ENCODE measurements around the gene CDC42EP4.

The CDC42EP4 gene

GRCh38 chr17:73282629-73283028 lies 29.2 kb downstream of the CDC42EP4 start:
- Mint-ChIP-seq H3K9me3 (no peaks in the 10 kb centered on the region), H3K4me1 (ENCODE audit: low read depth in 2 of 2) (no peaks in the 10 kb centered on the region), H3K27ac (no peak overlapping the region), H3K27me3 (peaks cover 19 to 26% of the 10 kb centered on the region in 2 donors), H3K4me3 (no peak overlapping the region), H3K36me3 (ENCODE audit: insufficient read depth) (no peaks in the 10 kb centered on the region)
- no peak for DNase-seq
- ATAC-seq (replicated peaks) = no peak

GRCh38 chr17:73281928-73282327 lies 29.9 kb downstream of the CDC42EP4 start:
- H3K9me3 Mint-ChIP-seq = no peaks in the 10 kb centered on the region
- no peak overlapping the region for H3K4me3 Mint-ChIP-seq
- H3K36me3 Mint-ChIP-seq (ENCODE audit: insufficient read depth) = no peaks in the 10 kb centered on the region
- no peak overlapping the region for H3K27ac Mint-ChIP-seq
- H3K4me1 Mint-ChIP-seq (ENCODE audit: low read depth in 2 of 2) = no peaks in the 10 kb centered on the region
- peaks cover 19 to 22% of the 10 kb centered on the region in 2 donors for H3K27me3 Mint-ChIP-seq
- ATAC-seq (replicated peaks) (no peak), DNase-seq (no peak)

DNA sequence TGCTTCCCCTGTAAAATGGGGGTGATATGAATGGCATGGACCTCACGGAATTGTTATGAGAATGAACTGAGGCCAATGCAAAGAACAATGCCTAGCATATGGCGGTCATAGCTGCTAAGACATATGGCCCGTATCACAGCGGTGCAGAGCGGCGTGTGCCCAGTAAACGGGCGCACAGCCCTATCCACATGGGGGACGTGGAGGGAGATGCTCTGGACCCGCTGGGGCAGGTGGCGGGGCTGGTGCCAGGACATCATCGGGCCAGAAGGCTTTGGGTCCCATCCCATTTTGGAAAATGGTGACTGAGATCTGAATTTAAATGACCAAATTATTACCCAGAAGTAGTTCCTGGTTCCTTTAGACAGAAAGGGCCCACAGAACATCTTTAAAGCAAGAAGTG lies 31.6 kb downstream of the CDC42EP4 start:
- peaks cover 14 to 15% of the 10 kb centered on the region in 2 donors for H3K27me3 Mint-ChIP-seq
- ATAC-seq (replicated peaks) = no peak
- no peak overlapping the region for H3K27ac Mint-ChIP-seq
- H3K4me3 Mint-ChIP-seq = no peak overlapping the region
- no peaks in the 10 kb centered on the region for H3K36me3 Mint-ChIP-seq (ENCODE audit: insufficient read depth)
- H3K4me1 Mint-ChIP-seq (ENCODE audit: low read depth in 2 of 2) = no peaks in the 10 kb centered on the region
- DNase-seq = no peak
- H3K9me3 Mint-ChIP-seq = no peaks in the 10 kb centered on the region

DNA sequence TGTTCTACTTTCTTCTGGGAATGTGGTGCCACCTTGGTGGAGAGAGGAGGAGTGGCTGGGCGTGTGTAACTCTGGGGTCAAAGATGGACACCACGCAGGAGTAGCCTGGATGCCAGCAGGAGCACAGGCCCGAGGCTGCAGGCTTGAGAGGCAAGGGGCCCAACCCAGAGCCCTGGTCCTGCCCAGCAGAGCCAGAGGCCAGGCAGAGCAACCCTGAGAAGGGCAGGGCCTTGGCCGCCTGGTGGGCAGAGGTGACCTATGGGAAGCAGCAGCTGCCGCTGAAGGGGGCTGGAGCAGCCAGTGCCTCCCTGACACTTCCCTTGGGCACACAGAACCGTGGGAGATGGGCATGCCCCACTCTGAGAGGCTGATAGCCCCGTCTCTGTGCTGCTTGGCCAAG lies 32.1 kb downstream of the CDC42EP4 start:
- no peak overlapping the region for H3K27ac Mint-ChIP-seq
- no peaks in the 10 kb centered on the region for H3K36me3 Mint-ChIP-seq (ENCODE audit: insufficient read depth)
- no peak overlapping the region for H3K4me3 Mint-ChIP-seq
- no peak for ATAC-seq (replicated peaks)
- H3K27me3 Mint-ChIP-seq = peaks cover 14 to 15% of the 10 kb centered on the region in 2 donors
- DNase-seq = no peak
- H3K9me3 Mint-ChIP-seq = no peaks in the 10 kb centered on the region
- no peaks in the 10 kb centered on the region for H3K4me1 Mint-ChIP-seq (ENCODE audit: low read depth in 2 of 2)

- Mint-ChIP-seq H3K27ac (peak overlapping the region in 1 of 2 donors; percentile 32), H3K36me3 (ENCODE audit: insufficient read depth) (no peaks in the 10 kb centered on the region), H3K4me3 (no peak overlapping the region), H3K9me3 (no peaks in the 10 kb centered on the region), H3K27me3 (peaks cover 14 to 15% of the 10 kb centered on the region in 2 donors), H3K4me1 (ENCODE audit: low read depth in 2 of 2) (no peaks in the 10 kb centered on the region)
- DNase-seq (no peak), ATAC-seq (replicated peaks) (no peak)
Observed at GRCh38 chr17:73278465-73279453, 33.0 kb downstream of the CDC42EP4 start.

DNA sequence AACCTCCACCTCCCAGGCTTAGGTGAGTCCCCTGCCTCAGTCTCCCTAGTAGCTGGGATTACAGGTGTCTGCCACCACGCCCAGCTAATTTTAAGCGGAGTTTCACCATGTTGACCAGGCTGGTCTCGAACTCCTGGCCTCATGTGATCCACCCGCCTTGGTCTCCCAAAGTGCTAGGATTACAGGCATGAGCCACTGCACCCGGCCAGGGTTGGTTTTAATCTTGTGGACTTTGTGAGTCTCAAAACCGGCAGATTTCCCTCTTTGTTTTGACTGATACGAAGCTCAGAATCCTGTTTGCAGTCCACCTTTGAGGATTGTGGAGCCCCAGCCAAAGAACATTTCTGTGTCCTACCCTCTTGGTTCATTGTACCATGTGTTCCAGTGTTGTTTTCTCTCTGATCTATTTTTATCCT lies 33.7 kb downstream of the CDC42EP4 start:
- ATAC-seq (replicated peaks) (no peak), DNase-seq (no peak)
- no peaks in the 10 kb centered on the region for H3K36me3 Mint-ChIP-seq (ENCODE audit: insufficient read depth)
- H3K4me1 Mint-ChIP-seq (ENCODE audit: low read depth in 2 of 2) = no peaks in the 10 kb centered on the region
- peaks cover 14 to 15% of the 10 kb centered on the region in 2 donors for H3K27me3 Mint-ChIP-seq
- no peak overlapping the region for H3K4me3 Mint-ChIP-seq
- H3K27ac Mint-ChIP-seq = no peak overlapping the region
- no peaks in the 10 kb centered on the region for H3K9me3 Mint-ChIP-seq

DNA sequence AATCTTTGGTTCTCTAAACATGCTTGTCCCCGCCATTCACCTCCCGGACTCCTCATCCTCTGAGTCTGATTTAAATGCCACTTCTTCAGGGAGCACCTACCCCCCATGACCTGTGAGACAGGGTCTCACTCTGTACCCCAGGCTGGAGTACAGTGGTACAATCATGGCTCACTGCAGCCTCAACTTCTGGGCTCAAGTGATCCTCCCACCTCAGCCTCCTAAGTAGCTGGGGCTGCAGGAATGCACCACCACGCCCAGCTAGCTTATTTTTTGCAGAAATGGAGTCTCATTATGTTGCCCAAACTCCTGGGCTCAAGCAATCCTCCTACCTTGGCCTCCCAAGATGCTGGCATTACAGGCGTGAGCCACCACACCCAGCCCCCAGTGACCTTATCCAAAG lies 37.3 kb downstream of the CDC42EP4 start:
- no peak overlapping the region for H3K4me3 Mint-ChIP-seq
- no peaks in the 10 kb centered on the region for H3K9me3 Mint-ChIP-seq
- DNase-seq = no peak
- no peak for ATAC-seq (replicated peaks)
- peaks cover 12 to 14% of the 10 kb centered on the region in 2 donors for H3K27me3 Mint-ChIP-seq
- H3K36me3 Mint-ChIP-seq (ENCODE audit: insufficient read depth) = no peaks in the 10 kb centered on the region
- no peaks in the 10 kb centered on the region for H3K4me1 Mint-ChIP-seq (ENCODE audit: low read depth in 2 of 2)
- no peak overlapping the region for H3K27ac Mint-ChIP-seq

DNA sequence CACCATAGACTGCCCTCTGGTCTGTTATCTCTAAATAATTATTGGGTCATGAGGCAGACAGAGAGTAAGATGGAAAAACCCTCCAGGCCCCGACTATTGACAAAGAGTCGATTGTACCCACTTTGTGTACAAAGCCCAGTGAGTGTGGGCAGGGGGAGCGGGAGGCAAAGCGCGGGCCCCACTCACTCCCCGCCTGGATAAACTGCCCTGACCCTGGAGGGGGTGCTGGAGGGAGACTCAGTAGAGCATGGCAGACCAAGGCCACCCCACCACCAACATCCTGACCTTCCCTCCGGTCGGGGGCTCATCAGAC lies 38.9 kb downstream of the CDC42EP4 start:
- H3K9me3 Mint-ChIP-seq = no peaks in the 10 kb centered on the region
- ATAC-seq (replicated peaks) (no peak), DNase-seq (no peak)
- no peak overlapping the region for H3K27ac Mint-ChIP-seq
- H3K4me1 Mint-ChIP-seq (ENCODE audit: low read depth in 2 of 2) = no peaks in the 10 kb centered on the region
- H3K36me3 Mint-ChIP-seq (ENCODE audit: insufficient read depth) = no peaks in the 10 kb centered on the region
- no peak overlapping the region for H3K4me3 Mint-ChIP-seq
- no peaks in the 10 kb centered on the region for H3K27me3 Mint-ChIP-seq

DNA sequence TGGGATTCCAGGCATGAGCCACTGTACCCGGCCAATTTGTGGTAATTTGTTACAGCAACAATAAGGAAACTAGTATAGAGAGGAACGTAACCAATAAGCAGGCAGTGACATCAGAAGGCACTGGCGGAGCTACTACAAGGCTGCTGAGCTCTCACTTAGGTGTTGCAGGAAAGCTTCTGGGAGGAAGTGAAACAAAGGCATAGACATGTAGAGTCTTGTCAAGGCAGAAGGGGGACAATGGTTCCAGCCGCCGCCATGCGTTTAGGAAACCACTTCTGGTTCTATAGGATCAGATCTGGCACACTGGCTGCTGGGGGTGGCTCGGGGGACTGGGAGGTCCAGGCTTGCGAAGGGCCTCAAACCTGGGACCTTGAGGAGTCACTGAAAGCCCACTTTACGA lies 40.7 kb downstream of the CDC42EP4 start:
- H3K4me1 Mint-ChIP-seq (ENCODE audit: low read depth in 2 of 2) = no peaks in the 10 kb centered on the region

DNA sequence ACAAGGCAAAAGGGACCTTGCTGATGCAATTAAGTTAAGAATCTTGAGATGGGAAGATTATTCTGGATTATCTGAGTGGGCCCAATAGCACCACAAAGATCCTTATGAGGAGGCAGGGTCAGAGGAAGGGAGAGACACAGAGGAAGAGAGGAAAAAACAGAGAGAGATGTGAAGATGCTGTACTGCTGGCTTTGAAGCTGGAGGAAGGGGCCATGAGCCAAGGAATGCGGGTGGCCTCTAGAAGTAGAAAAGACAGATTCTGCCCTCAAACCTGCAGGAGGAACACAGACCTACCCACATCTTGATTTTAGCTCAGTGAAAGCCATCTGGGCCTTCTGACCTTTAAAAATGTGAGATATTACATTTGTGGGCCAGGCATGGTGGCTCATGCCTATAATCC lies 42.0 kb downstream of the CDC42EP4 start:
- ATAC-seq (replicated peaks) (no peak), DNase-seq (no peak)
- H3K36me3 Mint-ChIP-seq (ENCODE audit: insufficient read depth) = peaks cover 3% of the 10 kb centered on the region
- no peaks in the 10 kb centered on the region for H3K9me3 Mint-ChIP-seq
- no peak overlapping the region for H3K4me3 Mint-ChIP-seq
- H3K27me3 Mint-ChIP-seq = no peaks in the 10 kb centered on the region
- H3K27ac Mint-ChIP-seq = no peak overlapping the region
- H3K4me1 Mint-ChIP-seq (ENCODE audit: low read depth in 2 of 2) = no peaks in the 10 kb centered on the region

More for the DNA sequence above, 40.7 kb downstream of the CDC42EP4 start:
- H3K36me3 Mint-ChIP-seq (ENCODE audit: insufficient read depth) = no peaks in the 10 kb centered on the region
- no peaks in the 10 kb centered on the region for H3K9me3 Mint-ChIP-seq
- DNase-seq = no peak
- H3K27ac Mint-ChIP-seq = no peak overlapping the region
- ATAC-seq (replicated peaks) = no peak
- no peaks in the 10 kb centered on the region for H3K27me3 Mint-ChIP-seq
- no peak overlapping the region for H3K4me3 Mint-ChIP-seq

DNA sequence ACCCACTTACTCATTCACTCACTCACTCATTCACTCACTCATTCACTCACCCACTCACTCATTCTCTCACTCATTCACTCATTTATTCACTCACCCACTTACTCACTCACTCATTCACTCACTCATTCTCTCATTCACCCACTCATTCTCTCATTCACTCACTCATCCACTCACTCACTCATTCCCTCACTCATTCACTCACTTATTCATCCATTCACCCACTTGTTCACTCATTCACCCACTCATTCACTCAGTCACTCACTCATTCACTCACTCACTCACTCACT lies 42.5 kb downstream of the CDC42EP4 start:
- H3K4me3 Mint-ChIP-seq = no peak overlapping the region
- no peak for DNase-seq
- ATAC-seq (replicated peaks) = no peak
- H3K4me1 Mint-ChIP-seq (ENCODE audit: low read depth in 2 of 2) = no peaks in the 10 kb centered on the region
- no peaks in the 10 kb centered on the region for H3K27me3 Mint-ChIP-seq
- no peaks in the 10 kb centered on the region for H3K9me3 Mint-ChIP-seq
- H3K27ac Mint-ChIP-seq = no peak overlapping the region
- H3K36me3 Mint-ChIP-seq (ENCODE audit: insufficient read depth) = peaks cover 3% of the 10 kb centered on the region

- no peak for DNase-seq
Observed at GRCh38 chr17:73268582-73269328, 43.0 kb downstream of the CDC42EP4 start.

DNA sequence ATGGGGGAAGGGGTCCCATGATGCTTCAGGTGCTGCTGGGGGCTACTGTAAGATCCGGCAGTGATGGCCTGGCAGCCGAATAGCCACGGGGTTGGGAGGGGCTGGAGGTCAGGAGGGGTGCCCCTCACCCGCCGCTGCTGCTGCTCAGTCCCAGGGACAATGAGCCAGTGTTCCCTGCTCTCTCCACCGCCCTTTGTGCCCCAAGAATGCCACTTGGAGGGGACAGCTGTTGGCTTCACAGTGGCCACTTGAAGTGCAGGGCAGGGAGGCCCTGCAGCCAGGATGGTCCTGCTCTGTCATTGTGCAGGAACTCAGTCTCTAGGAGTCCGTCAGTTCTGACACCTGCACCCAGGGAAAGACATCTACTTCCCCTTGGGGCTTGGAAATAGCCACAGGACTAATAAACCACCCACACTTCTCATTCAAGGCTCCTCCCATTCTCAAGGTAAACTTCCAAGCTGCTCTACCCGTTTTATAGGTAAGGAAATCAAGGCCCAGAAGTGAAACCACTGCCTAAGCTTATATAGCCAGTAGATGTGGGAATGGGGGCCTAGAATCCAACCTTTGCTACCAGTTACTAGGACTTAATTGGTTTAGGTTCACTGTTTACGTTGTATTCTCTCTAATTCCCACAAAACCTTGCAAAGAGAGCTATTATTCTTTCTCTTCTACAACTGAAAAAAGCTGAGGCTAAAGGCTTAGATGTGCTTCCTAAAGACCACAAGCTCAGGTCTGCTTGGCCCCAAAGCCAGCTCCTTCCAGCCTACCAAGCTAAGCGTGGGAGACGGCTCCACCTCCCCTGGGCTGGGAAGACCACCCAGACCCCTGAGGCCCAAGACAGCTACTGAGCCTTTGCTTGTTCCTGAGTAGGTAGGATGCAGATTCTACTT lies 43.9 kb downstream of the CDC42EP4 start:
- no peaks in the 10 kb centered on the region for H3K4me1 Mint-ChIP-seq (ENCODE audit: low read depth in 2 of 2)
- DNase-seq (no peak), ATAC-seq (replicated peaks) (no peak)
- H3K27me3 Mint-ChIP-seq = peaks cover 4 to 6% of the 10 kb centered on the region in 2 donors
- no peak overlapping the region for H3K27ac Mint-ChIP-seq
- peaks cover 3% of the 10 kb centered on the region for H3K36me3 Mint-ChIP-seq (ENCODE audit: insufficient read depth)
- H3K4me3 Mint-ChIP-seq = no peak overlapping the region
- no peaks in the 10 kb centered on the region for H3K9me3 Mint-ChIP-seq

More at GRCh38 chr17:73268582-73269328, 43.0 kb downstream of the CDC42EP4 start:
- ATAC-seq (replicated peaks) = no peak
- H3K36me3 Mint-ChIP-seq (ENCODE audit: insufficient read depth) = peaks cover 3% of the 10 kb centered on the region
- no peak overlapping the region for H3K4me3 Mint-ChIP-seq
- no peaks in the 10 kb centered on the region for H3K4me1 Mint-ChIP-seq (ENCODE audit: low read depth in 2 of 2)
- H3K9me3 Mint-ChIP-seq = no peaks in the 10 kb centered on the region
- no peak overlapping the region for H3K27ac Mint-ChIP-seq
- H3K27me3 Mint-ChIP-seq = no peaks in the 10 kb centered on the region

All from effector memory CD8-positive, alpha-beta T cell (primary cell).